Neural progenitor cell (in vitro differentiated cells): ENCODE results near the gene EMC8. TPM values are rescaled to one million over a fixed set of nuclear protein-coding genes. Genes with fewer than 3 reads are reported as not detected.
A peak's percentile ranks its signal among the peaks of the same experiment; 100 is the strongest.

ENCODE experiments used
- DNase-seq: peaks from one replicate; pipeline ENCODE4 v3.0.0-alpha.2; 2016; ENCODE audit warnings: low spot score
- H2AFZ ChIP-seq: fragments of 200-600 bp; sonication (generic); replicated peaks from 2 replicates; pipeline ENCODE4 v1.6.1; 2016; ENCODE audit warnings: antibody characterized with exemption
- H3F3A ChIP-seq: fragments of 200-600 bp; sonication (generic); 2 replicates; pipeline ENCODE4 v1.6.1; 2016; ENCODE audit warnings: antibody characterized with exemption, low read depth
- H3K27ac ChIP-seq: fragments of 200-600 bp; sonication (generic); 2 replicates; pipeline ENCODE4 v1.5.1; 2016; ENCODE audit warnings: mild to moderate bottlenecking
- H3K27me3 ChIP-seq: fragments of 200-600 bp; sonication (generic); 2 replicates; pipeline ENCODE4 v1.6.1; 2016; ENCODE audit warnings: mild to moderate bottlenecking, moderate library complexity
- H3K36me3 ChIP-seq: fragments of 200-600 bp; sonication (generic); 2 replicates; pipeline ENCODE4 v1.5.1; 2016
- H3K4me1 ChIP-seq: fragments of 200-600 bp; sonication (generic); 2 replicates; pipeline ENCODE4 v1.6.1; 2016; ENCODE audit warnings: mixed run types
- H3K4me2 ChIP-seq: fragments of 200-600 bp; sonication (generic); 2 replicates; pipeline ENCODE4 v1.6.1; 2016
- H3K4me3 ChIP-seq: fragments of 200-600 bp; sonication (generic); 2 replicates; pipeline ENCODE4 v1.5.1; 2016
- H3K79me2 ChIP-seq: fragments of 200-600 bp; sonication (generic); 2 replicates; pipeline ENCODE4 v1.6.1; 2016; ENCODE audit warnings: low read depth
- H3K9ac ChIP-seq: fragments of 200-600 bp; sonication (generic); 2 replicates; pipeline ENCODE4 v1.6.1; 2016
- H3K9me3 ChIP-seq: fragments of 200-600 bp; sonication (generic); 2 replicates; pipeline ENCODE4 v1.5.1; 2016; ENCODE audit warnings: low read depth
- H4K20me1 ChIP-seq: fragments of 200-600 bp; sonication (generic); 2 replicates; pipeline ENCODE4 v1.6.1; 2016; ENCODE audit warnings: low read depth
- H3K27ac Mint-ChIP-seq: 3 replicates; pipeline ENCODE4 v1.8.0; 2021; ENCODE audit warnings: mixed read lengths
- H3K27me3 Mint-ChIP-seq: 2 replicates; pipeline ENCODE4 v1.8.0; 2022; ENCODE audit warnings: low read depth, mild to moderate bottlenecking, inconsistent platforms, moderate library complexity, mixed read lengths; ENCODE audit not compliant: insufficient read depth
- H3K36me3 Mint-ChIP-seq: 3 replicates; pipeline ENCODE4 v1.8.0; 2021; ENCODE audit warnings: mixed read lengths
- H3K4me1 Mint-ChIP-seq: 3 replicates; pipeline ENCODE4 v1.8.0; 2021; ENCODE audit warnings: mixed read lengths
- H3K4me3 Mint-ChIP-seq: 3 replicates; pipeline ENCODE4 v1.8.0; 2021; ENCODE audit warnings: mild to moderate bottlenecking, moderate library complexity, mixed read lengths
- H3K9me3 Mint-ChIP-seq: 3 replicates; pipeline ENCODE4 v1.8.0; 2020; ENCODE audit warnings: mixed read lengths
- CTCF ChIP-seq: fragments of 200-600 bp; sonication (generic); IDR thresholded peaks from 2 replicates; pipeline ENCODE4 v1.5.1; 2017; ENCODE audit warnings: antibody characterized with exemption, mild to moderate bottlenecking
- EZH2 ChIP-seq: fragments of 200-600 bp; sonication (generic); IDR thresholded peaks from 2 replicates; pipeline ENCODE4 v1.6.1; 2017; ENCODE audit warnings: antibody characterized with exemption, mild to moderate bottlenecking, moderate library complexity
- EZH2phosphoT487 ChIP-seq: fragments of 200-600 bp; sonication (generic); IDR thresholded peaks from 2 replicates; pipeline ENCODE4 v1.6.1; 2017; ENCODE audit warnings: antibody characterized with exemption
- total RNA-seq: library from RNA; depleted of rRNA; stranded (reverse); fragments of >200 nt; gene quantifications from 2 replicates; pipeline ENCODE4 v1.2.3, GENCODE V29; 2015; ENCODE audit warnings: low replicate concordance

Gene EMC8
- total RNA-seq, 1 donor from 2014 or later: 25.1 TPM

- Histone ChIP-seq H4K20me1 (no peaks in the 10 kb centered on the region), H3K27ac (no peak overlapping the region), H3K4me2 (no peak overlapping the region), H3K27me3 (peaks cover 31% of the 10 kb centered on the region), H3K36me3 (no peaks in the 10 kb centered on the region), H3K4me3 (no peak overlapping the region), H3K9ac (no peak overlapping the region), H3K9me3 (no peaks in the 10 kb centered on the region), H2AFZ (no peak overlapping the region), H3K4me1 (no peaks in the 10 kb centered on the region), H3F3A (no peaks in the 10 kb centered on the region), H3K79me2 (no peaks in the 10 kb centered on the region)
- Mint-ChIP-seq H3K27me3 (peaks cover 16% of the 10 kb centered on the region), H3K4me1 (peaks cover 6% of the 10 kb centered on the region), H3K36me3 (no peaks in the 10 kb centered on the region), H3K9me3 (no peaks in the 10 kb centered on the region), H3K4me3 (no peak overlapping the region), H3K27ac (no peak overlapping the region)
- no peak for TF ChIP-seq EZH2
- no peak for TF ChIP-seq CTCF
- no peak for TF ChIP-seq EZH2phosphoT487
- no peak for DNase-seq
Measured at GRCh38 chr16:85822145-85822544, 22.8 kb upstream of the EMC8 start.

GRCh38 chr16:85821390-85822135, 22.2 kb upstream of the EMC8 start:
- no peaks in the 10 kb centered on the region for H3K9me3 Mint-ChIP-seq

GRCh38 chr16:85820604-85821372, 21.4 kb upstream of the EMC8 start:
- Mint-ChIP-seq H3K27ac (no peak overlapping the region), H3K4me3 (no peak overlapping the region), H3K4me1 (peaks cover 6% of the 10 kb centered on the region), H3K36me3 (no peaks in the 10 kb centered on the region), H3K9me3 (no peaks in the 10 kb centered on the region), H3K27me3 (peaks cover 16% of the 10 kb centered on the region)
- Histone ChIP-seq H3K36me3 (no peaks in the 10 kb centered on the region), H3K27me3 (peaks cover 31% of the 10 kb centered on the region), H3F3A (no peaks in the 10 kb centered on the region), H2AFZ (no peak overlapping the region), H4K20me1 (no peaks in the 10 kb centered on the region), H3K9me3 (no peaks in the 10 kb centered on the region), H3K4me1 (no peaks in the 10 kb centered on the region), H3K79me2 (no peaks in the 10 kb centered on the region), H3K4me3 (no peak overlapping the region), H3K4me2 (no peak overlapping the region), H3K27ac (no peak overlapping the region), H3K9ac (no peak overlapping the region)
- DNase-seq: no peak
- TF ChIP-seq EZH2 (no peak), EZH2phosphoT487 (no peak), CTCF (no peak)

More at GRCh38 chr16:85821390-85822135, 22.2 kb upstream of the EMC8 start:
- no peaks in the 10 kb centered on the region for H3K9me3 ChIP-seq
- Mint-ChIP-seq H3K36me3 (no peaks in the 10 kb centered on the region), H3K27ac (no peak overlapping the region), H3K4me1 (peaks cover 6% of the 10 kb centered on the region), H3K4me3 (no peak overlapping the region), H3K27me3 (peaks cover 16% of the 10 kb centered on the region)
- no peak overlapping the region for H3K4me3 ChIP-seq
- no peaks in the 10 kb centered on the region for H3K4me1 ChIP-seq
- no peaks in the 10 kb centered on the region for H3K36me3 ChIP-seq
- H3K9ac ChIP-seq: no peak overlapping the region
- H3K27me3 ChIP-seq: peaks cover 31% of the 10 kb centered on the region
- H4K20me1 ChIP-seq: no peaks in the 10 kb centered on the region
- H3K4me2 ChIP-seq: no peak overlapping the region
- no peaks in the 10 kb centered on the region for H3F3A ChIP-seq
- peak; percentile 87 for DNase-seq
- no peaks in the 10 kb centered on the region for H3K79me2 ChIP-seq
- no peak overlapping the region for H2AFZ ChIP-seq
- TF ChIP-seq CTCF (peak; percentile 97), EZH2phosphoT487 (no peak)
- no peak overlapping the region for H3K27ac ChIP-seq
